HG02885 (cell line): ENCODE measurements around the gene FAT1.

ENCODE experiments used
- ATAC-seq: cut with Tn5 transposase; IDR thresholded peaks from one replicate; pipeline ENCODE4 v1.9.1; 2021; ENCODE audit warnings: mild to moderate bottlenecking; ENCODE audit not compliant: unreplicated experiment, poor library complexity

Gene FAT1

DNA sequence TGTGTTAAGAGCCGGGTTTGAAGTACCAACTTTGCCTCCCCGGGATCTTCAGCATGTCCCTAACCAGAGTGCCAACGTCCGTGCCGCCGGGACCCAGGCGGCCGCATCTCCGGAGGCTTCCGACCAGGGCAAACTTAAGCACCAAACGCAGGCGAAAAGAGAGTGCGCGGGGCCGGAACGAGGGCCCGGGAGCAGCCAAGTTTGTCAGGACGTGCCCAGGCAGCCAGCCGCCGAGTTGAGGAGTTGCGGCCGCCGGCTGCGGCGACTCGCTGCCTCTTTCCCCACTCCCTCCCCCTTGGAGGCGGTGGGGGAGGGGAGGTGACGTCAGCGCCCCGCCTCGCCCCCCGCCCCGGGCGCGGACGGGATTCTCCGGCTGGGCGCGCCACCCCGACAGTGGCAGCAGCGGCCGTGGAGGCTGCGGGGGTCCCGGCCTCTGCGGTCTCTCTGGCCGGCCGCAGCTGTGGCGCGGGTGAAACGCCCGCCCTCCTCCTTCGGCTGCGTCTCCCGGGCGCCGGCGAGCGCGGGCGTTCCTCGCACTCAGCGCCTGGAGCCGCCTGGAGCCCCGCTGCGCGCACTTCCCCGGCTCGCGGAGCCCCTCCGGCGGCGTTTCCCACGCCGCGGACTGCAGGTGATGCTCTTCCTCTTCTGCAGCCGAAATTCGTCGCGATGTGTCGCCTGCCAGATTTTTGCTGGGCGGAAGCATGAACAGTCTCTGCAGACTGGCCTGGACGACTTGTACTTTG, 2.9 kb upstream of the FAT1 start:
- ATAC-seq, result no peak

DNA sequence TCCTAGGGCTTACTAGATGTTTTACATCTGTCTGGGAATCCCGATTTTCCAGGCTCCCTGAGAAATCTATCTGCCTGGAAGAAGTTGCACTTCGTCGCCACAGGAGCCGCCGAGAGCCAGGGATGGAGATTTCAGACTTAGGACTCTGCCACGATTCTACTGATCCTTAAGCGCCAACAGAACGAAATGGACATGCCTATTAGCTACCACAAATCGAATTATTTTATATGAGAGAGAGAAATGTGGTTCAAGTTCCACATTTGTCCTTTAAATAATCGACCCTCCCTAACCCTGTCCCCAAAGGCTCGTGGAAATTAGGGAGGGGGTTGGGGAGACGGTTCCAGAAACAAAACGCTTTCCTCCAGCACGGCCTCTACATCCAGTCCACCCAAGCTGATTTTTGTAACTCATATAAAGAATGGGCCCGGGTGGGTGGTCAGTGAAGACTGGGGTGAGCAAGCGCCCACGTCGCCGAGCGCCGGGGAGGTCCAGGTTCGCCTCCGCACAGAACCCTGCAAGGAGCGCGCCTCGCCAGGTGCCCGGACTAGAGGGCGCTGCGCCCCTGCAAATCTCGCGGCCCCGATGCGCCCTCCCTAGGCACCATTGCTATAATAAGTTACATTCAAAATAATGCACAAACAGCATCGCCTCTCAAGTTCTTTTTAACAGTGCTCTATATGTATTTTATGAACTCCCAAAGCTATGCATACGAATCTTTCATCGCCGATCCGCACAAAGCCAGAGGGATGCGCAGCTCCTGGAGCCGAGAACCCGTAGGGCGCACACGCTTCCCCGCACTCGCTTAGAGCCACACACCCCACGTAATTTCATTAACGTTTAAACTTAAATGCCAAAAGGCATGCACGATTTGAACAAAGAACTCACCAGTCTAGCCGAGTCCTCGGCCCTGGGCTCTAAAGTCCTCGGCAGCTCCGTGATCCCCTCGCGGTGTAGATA, 2.1 kb upstream of the FAT1 start:
- no peak for ATAC-seq

DNA sequence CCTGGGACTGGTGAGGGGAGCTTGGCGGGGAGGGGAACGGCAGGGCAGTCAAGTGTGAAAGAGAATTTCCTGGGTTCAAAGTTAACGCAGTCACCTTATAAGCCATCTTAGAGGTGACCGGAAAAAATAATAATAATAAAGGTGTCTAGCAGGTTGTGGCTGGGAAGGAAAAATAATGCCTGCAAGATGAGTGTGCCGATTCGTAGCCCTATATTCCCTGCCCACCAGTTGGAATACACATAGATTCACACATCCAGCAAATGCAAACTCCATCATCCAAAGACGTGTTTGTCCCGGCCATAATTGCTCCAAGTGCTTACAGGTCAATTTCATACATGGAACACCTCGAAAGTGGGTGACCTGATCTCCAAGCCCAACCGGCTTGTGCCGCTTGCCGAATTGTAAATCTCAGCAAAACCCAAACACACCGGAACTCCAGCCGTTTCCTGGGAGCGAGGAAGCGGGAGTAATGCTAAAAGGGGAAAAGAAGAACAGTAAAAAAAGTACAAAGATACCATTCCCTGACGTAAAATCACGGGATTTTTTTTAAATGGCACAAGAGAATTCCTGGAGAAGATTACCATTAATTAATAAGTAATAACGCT, 1.3 kb upstream of the FAT1 start:
- ATAC-seq, result no peak

DNA sequence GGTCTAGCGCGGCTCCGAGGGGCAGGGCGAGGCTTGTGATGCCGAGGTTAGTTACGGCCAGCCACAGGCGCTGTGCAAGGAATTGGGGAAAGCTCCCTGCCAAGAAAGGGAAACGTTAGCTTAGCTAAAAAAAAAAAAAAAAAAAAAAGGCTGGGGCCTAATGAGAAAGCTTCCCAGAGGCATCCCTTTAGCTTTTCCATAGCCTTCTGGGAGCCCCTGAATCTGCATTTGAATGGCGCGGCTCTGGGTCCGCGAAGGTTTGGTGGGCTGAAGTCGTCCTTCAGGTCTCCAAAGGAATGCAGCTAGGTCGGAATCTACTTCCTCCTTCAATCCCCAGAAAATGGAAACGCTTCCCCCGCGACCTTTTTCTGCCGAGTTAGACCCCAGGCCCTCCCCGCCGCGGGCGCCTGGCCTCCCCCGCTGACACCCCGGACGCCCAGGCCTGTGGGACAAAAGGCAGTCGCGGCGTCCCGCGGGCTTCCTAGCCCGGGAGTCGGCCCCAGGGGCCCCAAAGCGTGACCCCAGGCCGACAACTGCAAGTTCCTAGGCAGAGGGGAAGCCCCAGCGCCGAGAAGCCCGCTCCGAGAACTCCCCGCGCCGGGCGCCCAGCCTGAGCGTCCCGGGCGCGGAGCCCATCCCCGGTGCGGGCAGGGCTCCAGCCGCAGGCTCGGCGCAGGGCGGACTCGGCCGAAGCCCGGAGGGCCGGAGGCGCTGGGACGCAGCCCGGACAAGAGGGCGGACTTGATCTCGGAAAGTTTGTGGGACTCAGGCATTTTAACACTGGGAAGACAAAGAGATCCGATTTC, 605 bp upstream of the FAT1 start:
- ATAC-seq, result no peak

- ATAC-seq, result no peak
Observed at GRCh38 chr4:186722796-186723291, 812 bp downstream of the FAT1 start.

GRCh38 chr4:186719925-186720694, 3.5 kb downstream of the FAT1 start:
- ATAC-seq, result no peak

DNA sequence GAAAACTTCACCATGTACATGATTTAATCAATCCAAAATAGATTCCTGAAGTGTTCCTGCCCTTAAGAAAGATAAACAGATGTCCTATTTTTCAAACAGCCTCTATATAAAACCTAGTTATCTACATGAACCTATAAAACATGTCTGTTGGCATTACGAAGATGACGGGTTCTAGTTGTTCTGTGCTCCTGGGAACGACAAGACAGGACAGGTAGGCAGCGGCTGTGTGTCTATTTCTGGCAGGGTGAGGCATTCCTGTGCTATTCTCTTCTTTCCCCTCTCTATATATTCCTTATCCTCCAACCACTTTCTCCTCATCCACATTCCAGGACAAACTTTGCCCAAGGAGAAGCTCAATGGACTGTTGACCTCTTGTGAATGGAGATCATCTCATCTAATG, 6.1 kb downstream of the FAT1 start:
- no peak for ATAC-seq

- ATAC-seq, result no peak
Observed at GRCh38 chr4:186715077-186715476, 8.6 kb downstream of the FAT1 start.

DNA sequence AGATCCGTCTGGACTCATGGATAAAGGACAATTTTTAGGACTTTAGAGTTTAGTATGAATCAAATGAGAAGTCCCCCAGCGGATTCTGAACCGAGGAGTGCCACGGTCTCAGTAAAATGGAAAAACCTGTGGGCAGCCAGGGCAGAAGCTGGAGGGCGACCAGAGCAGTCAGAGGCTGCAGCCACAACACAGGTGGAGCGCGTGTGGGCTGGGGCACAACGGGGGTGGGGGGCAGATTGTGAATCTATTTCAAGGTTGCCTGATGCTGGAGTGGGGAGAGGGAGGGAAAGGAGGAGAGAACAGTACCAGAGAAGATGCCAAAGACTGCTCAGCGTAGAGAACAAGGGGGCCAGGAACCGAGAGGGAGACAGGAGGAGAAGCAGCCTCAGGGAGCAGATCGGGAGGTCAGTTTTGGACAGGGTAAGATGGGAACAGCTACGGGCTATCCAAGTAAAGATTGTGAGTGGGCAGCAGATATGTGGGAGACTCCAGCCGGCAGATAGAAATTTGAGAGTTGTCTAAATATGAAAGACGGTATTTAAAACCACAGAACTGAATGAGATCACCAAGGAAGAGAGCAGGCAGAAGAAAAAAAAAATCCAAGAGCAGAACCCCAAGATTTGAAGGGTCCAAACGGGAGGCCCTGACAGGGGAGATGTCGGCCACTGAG, 9.5 kb downstream of the FAT1 start:
- ATAC-seq, result no peak

- ATAC-seq, result no peak
Observed at GRCh38 chr4:186712690-186713089, 11.0 kb downstream of the FAT1 start.

GRCh38 chr4:186710521-186711119, 13.0 kb downstream of the FAT1 start:
- ATAC-seq, result no peak

GRCh38 chr4:186709517-186709916, 14.1 kb downstream of the FAT1 start:
- no peak for ATAC-seq

GRCh38 chr4:186708554-186708953, 15.1 kb downstream of the FAT1 start:
- ATAC-seq, result no peak

GRCh38 chr4:186707996-186708395, 15.7 kb downstream of the FAT1 start:
- no peak for ATAC-seq

DNA sequence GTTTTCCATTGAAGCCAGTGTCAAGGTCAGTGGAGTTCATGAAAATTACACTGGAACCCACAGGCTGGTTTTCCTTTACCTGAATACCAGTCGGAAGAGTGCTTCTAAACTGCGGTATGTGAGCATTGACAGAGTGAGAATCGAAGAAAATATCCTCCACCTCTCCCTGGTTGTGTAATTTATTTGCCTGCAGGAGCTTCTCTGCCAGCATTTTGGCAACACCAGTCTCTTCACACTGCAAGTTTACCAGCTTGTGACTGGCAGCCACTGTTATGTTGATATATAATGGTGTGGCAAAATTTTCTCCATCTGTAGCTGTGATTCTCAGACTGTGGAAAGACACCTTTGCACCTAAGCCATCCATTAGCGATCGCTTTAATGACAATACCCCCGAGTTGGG, 16.1 kb downstream of the FAT1 start:
- no peak for ATAC-seq

DNA sequence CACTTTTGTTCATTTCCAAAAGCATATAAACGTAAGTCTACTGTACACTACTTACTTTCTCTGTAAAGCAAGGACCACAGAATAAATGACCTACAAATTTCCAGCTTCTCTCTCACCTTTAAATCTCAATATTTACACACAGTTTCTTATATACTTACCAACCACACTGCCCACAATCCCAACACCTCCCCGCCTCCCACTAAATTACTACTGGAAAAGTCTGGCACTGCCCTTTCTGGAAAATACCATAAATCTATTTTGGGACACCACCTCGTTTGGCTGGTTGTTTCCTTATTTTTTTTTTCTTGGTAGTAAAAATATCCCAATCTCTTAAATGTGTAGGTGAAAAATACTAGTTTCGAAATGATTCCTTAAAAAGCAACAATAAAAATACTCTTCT, 19.6 kb downstream of the FAT1 start:
- ATAC-seq, result no peak

GRCh38 chr4:186703510-186703909, 20.1 kb downstream of the FAT1 start:
- ATAC-seq, result no peak

DNA sequence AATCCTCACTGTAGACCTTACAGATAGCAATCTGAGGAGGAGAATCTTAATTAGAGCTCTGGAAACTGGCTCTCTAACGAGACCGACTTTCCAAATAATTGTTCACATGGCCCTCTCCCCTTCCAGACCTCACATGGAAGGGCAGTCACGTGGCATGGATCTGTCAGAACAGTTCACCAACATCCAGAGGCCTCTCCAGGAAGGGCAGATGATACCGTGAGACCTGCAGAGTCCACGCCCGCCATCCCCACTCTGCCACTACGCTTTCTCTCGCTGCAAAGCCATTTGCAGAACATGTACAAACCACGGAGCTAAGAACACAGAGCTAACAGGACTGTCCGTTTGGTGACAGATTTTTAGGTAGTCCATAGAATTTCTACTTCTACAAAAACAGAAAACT, 20.7 kb downstream of the FAT1 start:
- no peak for ATAC-seq
